ENCODE data around the gene TSC22D4.
A peak's percentile ranks its signal among the peaks of the same experiment; 100 is the strongest.
"Not testable (repeated sequence)": the region's sequence is repeated elsewhere in the genome, so short reads cannot be mapped to it uniquely, and the experiment has no call there.

TSC22D4 gene

DNA sequence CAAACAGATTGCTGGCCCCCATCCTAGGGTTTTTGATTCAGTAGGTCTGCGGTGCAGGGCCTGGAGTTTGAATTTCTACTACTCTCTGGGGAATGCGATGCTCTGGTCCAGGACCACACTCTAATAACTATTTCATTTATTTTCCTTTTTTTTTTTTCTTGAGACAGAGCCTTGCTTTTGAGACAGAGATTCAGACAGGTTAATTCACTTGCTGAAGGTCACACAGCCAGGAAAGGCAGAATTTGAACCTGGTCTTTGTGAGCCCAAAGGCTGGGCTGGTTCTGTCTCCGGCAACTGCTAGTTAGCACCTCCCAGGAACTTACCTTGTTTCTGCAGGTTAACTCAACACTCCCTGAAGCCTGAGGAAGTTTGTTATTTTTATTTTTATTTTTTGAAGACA, 26.5 kb downstream of the TSC22D4 start:
- H3K4me1 Mint-ChIP-seq (ENCODE audit: low read depth): peaks cover 8% of the 10 kb centered on the region
- H3K36me3 Mint-ChIP-seq (ENCODE audit: low read depth): peaks cover 3% of the 10 kb centered on the region
- H3K27ac Mint-ChIP-seq: no peak overlapping the region
- no peak overlapping the region for H3K4me3 Mint-ChIP-seq
- no peaks in the 10 kb centered on the region for H3K27me3 Mint-ChIP-seq (ENCODE audit: low read depth)
- H3K9me3 Mint-ChIP-seq: no peaks in the 10 kb centered on the region

DNA sequence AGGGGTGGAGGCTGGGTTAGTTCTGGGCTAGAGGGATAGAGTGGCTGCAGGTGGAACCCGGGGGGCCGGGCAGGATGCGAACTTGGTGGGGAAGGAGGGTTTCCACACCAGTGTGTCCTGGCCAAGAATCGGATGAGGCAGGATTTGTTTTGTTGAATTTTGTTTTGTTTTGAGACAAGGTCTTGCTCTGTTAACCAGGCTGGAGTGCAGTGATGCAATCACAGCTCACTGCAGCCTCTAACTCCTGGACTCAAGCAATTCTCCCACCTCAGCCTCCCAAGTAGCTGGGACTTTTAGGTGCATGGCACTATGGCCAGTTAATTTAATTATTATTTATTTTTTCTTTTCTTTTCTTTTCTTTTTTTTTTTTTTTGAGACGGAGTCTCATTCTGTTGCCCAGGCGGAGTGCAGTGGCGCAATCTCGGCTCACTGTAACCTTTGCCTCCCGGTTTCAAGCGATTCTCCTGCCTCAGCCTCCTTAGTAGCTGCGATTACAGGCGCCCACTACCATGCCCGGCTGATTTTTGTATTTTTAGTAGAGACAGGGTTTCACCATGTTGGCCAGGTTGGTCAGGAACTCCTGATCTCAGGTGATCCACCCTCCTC, 29.7 kb downstream of the TSC22D4 start:
- Mint-ChIP-seq H3K27ac (no peak overlapping the region), H3K4me3 (no peak overlapping the region), H3K9me3 (no peaks in the 10 kb centered on the region), H3K27me3 (ENCODE audit: low read depth) (no peaks in the 10 kb centered on the region), H3K4me1 (ENCODE audit: low read depth) (peaks cover 10% of the 10 kb centered on the region), H3K36me3 (ENCODE audit: low read depth) (no peaks in the 10 kb centered on the region)

DNA sequence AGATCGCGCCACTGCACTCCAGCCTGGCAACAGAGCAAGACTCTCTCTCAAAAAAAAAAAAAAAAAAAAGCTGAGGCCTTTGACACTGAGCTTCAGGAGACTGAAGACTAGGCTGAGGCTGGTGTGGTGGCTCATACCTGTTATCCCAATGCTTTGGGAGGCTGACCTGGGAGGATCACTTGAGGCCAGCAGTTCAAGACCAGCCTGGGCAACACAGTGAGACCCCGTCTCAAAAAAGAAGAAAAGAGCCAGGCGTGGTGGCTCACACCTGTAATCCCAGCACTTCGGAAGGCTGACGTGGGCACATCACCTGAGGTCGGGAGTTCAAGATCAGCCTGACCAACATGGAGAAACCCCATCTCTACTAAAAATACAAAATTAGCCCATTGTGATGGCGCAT, 31.7 kb downstream of the TSC22D4 start:
- H3K27me3 Mint-ChIP-seq (ENCODE audit: low read depth); H3K4me3 Mint-ChIP-seq; H3K36me3 Mint-ChIP-seq (ENCODE audit: low read depth); H3K9me3 Mint-ChIP-seq; H3K27ac Mint-ChIP-seq: not testable (repeated sequence)
- H3K4me1 Mint-ChIP-seq (ENCODE audit: low read depth): peaks cover 11% of the 10 kb centered on the region

DNA sequence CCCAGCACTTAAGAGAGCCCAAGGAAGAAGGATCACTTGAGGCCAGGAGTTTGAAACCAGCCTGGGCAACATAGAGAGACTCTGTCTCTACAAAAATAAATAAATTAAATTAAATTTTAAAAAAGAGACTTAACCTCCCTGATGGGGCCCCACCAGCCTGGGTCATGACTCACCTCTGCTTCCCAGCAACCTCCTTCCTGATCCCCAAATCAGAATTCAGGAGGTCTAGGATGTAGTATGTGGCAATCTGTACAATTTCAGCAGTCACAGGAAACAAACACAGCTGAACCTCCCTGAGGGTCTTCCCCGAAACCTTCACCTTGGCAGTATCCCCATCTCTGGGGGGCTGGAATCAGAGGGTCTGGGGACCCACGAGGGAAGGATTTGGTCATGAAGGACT, 33.0 kb downstream of the TSC22D4 start:
- Mint-ChIP-seq H3K4me1 (ENCODE audit: low read depth) (peaks cover 11% of the 10 kb centered on the region), H3K27me3 (ENCODE audit: low read depth) (no peaks in the 10 kb centered on the region), H3K36me3 (ENCODE audit: low read depth) (no peaks in the 10 kb centered on the region), H3K4me3 (no peak overlapping the region), H3K9me3 (no peaks in the 10 kb centered on the region), H3K27ac (no peak overlapping the region)

DNA sequence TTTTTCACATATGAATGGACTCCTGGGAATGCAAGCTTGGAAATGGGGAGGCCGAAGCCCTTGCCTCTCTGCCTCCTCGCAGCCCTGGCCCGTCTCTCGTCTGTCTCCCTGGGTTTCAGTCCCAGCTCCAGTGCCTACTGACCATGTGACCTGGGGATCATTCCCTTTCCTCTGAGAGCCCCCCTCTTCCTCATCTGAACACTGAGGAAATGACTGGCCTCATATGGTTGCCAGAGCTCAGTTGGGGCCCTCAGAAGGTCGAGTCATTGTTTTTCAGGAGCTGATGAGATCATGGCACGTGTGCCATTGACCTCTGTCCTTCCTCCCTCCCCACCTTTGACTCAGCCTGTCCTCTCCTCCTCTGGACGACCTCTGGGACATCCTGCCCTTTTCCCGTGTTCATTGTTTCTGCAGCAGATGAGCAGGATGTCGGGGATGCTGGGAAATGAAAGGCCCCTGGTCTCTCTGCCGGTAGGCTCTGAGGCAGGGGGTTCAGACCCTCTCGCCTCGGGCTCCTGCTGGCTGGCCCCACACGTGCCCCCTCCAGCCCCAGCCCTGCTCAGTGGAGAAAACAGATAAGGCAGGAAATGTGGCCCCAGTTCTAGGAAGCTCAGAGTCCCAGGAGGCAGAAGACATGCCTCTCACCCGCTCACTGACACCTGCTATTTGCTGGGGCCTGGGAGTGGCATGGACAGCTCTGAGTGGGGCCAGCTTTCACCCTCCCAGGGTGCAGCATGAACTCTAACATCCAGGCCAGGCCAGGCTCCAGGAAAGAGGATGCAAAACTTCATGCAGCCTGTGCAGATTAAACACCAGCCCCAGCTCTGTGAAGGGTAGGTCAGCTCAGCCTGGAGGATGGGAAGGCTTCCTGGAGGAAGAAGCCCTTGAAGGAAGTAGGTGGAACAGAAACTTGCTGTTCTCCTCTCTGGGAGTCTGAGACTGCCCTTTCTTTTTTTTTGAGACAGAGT, 34.4 kb downstream of the TSC22D4 start:
- no peak overlapping the region for H3K4me3 Mint-ChIP-seq
- H3K36me3 Mint-ChIP-seq (ENCODE audit: low read depth): no peaks in the 10 kb centered on the region
- H3K27me3 Mint-ChIP-seq (ENCODE audit: low read depth): no peaks in the 10 kb centered on the region
- peak overlapping the region; percentile 73 for H3K27ac Mint-ChIP-seq
- peaks cover 11% of the 10 kb centered on the region for H3K4me1 Mint-ChIP-seq (ENCODE audit: low read depth)
- no peaks in the 10 kb centered on the region for H3K9me3 Mint-ChIP-seq

DNA sequence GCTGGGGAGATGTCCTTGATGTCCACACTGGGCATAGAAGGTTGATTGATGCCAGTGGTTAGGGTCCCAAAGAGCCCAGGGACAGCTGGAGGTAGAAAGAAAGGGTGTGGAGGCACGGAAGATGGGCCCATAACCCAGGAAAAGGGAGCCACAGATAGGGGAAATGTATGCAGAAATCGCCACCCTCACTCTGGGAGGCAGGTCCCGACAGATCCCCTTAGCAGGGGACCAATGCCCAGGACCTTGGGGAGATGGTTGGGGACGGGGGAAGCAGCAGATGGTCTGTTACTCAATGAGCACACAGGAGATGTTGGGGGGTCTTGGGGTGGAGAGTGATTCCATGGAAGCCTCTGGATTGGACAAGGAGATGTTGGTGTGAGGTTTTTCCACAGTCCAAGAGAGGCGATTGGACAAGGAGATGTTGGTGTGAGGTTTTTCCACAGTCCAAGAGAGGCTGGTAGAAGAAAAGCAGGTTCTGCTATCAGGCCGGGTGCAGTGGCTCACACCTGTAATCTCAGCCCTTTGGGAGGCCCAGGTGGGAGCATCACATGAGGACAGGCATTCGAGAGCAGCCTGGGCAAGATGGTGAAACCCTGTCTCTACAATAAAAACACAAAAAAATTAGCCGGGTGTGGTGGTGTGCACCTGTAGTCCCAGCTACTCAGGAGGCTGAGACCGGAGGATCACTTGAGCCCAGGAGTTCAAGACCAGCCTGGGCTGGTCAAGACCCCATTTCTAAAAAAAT, 35.7 kb downstream of the TSC22D4 start:
- Mint-ChIP-seq H3K4me1 (ENCODE audit: low read depth) (peaks cover 11% of the 10 kb centered on the region), H3K27ac (peak overlapping the region; percentile 68), H3K4me3 (no peak overlapping the region), H3K36me3 (ENCODE audit: low read depth) (no peaks in the 10 kb centered on the region), H3K27me3 (ENCODE audit: low read depth) (no peaks in the 10 kb centered on the region), H3K9me3 (no peaks in the 10 kb centered on the region)

DNA sequence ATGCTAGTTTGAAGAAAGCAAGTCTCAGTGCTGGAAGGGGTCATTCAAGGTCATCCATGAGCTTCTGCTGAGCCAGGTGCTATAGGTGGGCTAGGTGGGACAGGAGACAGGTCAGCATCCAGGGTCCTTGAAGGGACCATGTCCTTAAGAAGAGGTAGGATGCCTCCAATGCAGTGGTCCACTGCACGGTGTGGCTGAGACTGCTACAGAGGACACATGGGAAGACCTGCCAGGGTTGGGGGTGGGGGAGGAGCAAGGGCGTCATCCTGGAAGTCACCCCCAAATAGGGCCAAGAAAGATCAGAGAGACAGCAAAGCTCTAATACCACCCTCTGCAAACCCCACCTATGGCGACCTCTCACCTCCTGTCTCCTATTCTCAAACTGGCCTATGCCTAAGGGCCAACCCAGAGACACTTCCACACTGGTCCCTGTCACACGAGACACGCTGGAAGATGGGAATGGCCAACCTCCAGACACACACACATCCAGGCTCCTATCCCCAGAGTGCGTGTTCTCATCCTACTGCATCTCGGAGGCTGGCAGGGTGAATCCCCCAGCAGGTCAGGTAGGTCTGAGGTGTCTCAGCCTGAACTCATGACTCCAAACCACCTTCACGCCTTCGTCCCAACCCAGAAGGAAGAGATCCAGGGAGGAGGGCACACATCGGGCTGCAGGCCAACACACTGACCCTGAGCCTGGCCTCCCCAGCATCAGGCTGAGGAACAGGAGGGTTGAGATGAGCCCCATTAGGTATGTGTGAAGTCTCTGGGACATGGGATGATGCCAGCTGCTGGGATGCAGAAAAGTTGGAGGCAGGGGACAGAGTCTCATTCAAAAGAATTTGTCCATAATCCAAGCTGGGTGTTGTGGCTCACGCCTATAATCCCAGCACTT, 37.1 kb downstream of the TSC22D4 start:
- Mint-ChIP-seq H3K27ac (no peak overlapping the region), H3K4me3 (no peak overlapping the region), H3K9me3 (no peaks in the 10 kb centered on the region), H3K27me3 (ENCODE audit: low read depth) (no peaks in the 10 kb centered on the region), H3K4me1 (ENCODE audit: low read depth) (peaks cover 11% of the 10 kb centered on the region), H3K36me3 (ENCODE audit: low read depth) (no peaks in the 10 kb centered on the region)

DNA sequence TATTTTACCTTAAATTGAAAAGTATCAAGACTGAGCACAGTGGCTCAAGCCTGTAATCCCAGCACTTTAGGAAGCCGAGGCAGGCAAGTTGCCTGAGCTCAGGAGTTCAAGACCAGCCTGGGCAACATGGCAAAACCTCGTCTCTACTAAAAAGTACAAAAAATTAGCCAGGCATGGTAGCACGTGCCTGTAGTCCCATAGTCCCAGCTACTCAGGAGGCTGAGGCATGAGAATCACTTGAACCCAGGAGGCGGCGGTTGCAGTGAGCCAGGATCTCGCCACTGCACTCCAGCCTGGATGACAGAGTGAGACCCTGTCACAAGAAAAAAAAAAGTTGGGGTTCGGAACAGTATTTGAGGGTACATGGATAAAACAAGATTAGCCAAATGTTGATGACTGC, 39.8 kb downstream of the TSC22D4 start:
- peaks cover 12% of the 10 kb centered on the region for H3K4me1 Mint-ChIP-seq (ENCODE audit: low read depth)
- H3K27ac Mint-ChIP-seq; H3K27me3 Mint-ChIP-seq (ENCODE audit: low read depth); H3K4me3 Mint-ChIP-seq; H3K9me3 Mint-ChIP-seq: not testable (repeated sequence)
- H3K36me3 Mint-ChIP-seq (ENCODE audit: low read depth): peaks cover 16% of the 10 kb centered on the region

DNA sequence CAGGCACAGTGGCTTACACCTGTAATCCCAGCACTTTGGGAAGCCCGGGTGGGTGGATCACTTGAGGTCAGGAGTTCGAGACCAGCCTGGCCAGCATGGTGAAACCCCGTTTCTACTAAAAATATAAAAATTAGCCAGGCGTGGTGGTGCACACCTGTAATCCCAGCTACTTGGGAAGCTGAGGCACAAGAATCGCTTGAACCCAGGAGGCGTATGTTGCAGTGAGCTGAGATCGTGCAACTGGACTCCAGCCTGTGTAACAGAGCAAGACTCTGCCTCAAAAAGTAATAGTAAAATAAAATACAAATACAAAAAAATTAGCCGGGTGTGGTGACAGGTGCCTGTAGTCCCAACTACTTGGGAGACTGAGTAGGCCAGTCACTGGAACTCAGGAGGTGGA, 40.3 kb downstream of the TSC22D4 start:
- not testable (repeated sequence) for H3K4me3 Mint-ChIP-seq; H3K27ac Mint-ChIP-seq; H3K9me3 Mint-ChIP-seq; H3K27me3 Mint-ChIP-seq (ENCODE audit: low read depth)
- peaks cover 21% of the 10 kb centered on the region for H3K36me3 Mint-ChIP-seq (ENCODE audit: low read depth)
- H3K4me1 Mint-ChIP-seq (ENCODE audit: low read depth): peaks cover 15% of the 10 kb centered on the region

DNA sequence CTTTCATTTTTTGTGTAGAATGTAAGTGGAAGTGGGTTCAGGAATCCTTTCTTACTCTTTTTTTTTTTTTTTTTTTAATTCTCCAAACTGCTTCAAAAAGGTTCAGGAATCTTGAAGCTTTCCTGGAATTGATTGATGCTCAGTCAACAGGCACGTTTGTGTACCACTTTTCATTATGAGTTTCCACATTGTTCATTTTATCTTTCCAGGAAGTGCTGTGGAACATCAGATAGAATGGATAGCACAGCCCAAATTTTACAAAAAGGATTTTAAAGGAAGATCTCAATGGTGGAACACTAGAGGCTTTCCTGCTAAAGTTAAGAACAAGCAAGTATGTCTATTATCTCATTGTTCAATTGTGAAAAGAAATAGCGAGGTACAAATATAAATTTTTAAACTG, 40.8 kb downstream of the TSC22D4 start:
- Mint-ChIP-seq H3K9me3 (no peaks in the 10 kb centered on the region), H3K27me3 (ENCODE audit: low read depth) (no peaks in the 10 kb centered on the region), H3K4me1 (ENCODE audit: low read depth) (peaks cover 19% of the 10 kb centered on the region), H3K27ac (no peak overlapping the region), H3K4me3 (no peak overlapping the region), H3K36me3 (ENCODE audit: low read depth) (peaks cover 23% of the 10 kb centered on the region)

DNA sequence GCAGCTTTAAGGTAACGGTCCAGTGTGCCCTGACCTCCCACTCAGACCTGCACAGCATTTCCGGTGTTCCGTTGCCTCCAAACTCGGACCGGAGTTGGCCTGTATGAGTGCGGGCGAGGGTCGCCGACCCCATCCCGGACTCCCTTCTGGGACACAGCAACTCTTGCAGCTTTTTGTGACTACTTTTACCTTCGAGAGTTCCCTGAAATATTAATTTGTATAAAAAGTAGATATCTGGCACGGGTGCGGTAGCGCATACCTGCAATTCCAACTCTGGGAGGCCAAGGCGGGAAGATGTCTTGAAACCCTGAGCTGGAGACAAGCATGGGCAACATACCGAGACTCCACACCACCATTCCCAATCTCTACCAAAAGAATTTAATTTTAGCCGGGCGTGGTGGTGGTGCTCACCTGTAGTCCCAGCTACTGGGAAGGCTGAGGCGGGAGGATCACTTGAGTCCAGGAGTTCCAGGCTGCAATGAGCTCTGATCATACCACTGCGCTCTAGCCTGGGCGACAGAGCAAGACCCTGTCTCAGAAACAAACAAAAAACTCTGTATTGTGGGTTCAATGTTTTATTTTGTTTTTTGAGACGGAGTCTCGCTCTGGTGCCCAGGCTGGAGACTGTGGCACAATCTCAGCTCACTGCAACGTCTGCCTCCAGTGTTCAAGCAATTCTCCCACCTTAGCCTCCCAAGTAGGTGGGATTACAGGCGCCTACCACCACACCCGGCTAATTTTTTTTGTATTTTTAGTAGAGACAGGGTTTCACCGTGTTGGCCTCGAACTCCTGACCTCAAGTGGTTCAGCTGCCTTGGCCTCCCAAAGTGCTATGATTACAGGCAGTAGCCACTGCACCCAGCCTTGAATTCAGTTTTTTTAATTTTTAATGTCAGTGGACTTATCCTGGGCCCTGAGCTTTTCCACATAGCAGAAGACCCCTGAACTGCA, 41.6 kb downstream of the TSC22D4 start:
- no peaks in the 10 kb centered on the region for H3K9me3 Mint-ChIP-seq
- no peak overlapping the region for H3K27ac Mint-ChIP-seq
- H3K36me3 Mint-ChIP-seq (ENCODE audit: low read depth): peaks cover 28% of the 10 kb centered on the region
- peak overlapping the region; percentile 28 for H3K4me3 Mint-ChIP-seq
- H3K27me3 Mint-ChIP-seq (ENCODE audit: low read depth): no peaks in the 10 kb centered on the region
- peaks cover 26% of the 10 kb centered on the region for H3K4me1 Mint-ChIP-seq (ENCODE audit: low read depth)

DNA sequence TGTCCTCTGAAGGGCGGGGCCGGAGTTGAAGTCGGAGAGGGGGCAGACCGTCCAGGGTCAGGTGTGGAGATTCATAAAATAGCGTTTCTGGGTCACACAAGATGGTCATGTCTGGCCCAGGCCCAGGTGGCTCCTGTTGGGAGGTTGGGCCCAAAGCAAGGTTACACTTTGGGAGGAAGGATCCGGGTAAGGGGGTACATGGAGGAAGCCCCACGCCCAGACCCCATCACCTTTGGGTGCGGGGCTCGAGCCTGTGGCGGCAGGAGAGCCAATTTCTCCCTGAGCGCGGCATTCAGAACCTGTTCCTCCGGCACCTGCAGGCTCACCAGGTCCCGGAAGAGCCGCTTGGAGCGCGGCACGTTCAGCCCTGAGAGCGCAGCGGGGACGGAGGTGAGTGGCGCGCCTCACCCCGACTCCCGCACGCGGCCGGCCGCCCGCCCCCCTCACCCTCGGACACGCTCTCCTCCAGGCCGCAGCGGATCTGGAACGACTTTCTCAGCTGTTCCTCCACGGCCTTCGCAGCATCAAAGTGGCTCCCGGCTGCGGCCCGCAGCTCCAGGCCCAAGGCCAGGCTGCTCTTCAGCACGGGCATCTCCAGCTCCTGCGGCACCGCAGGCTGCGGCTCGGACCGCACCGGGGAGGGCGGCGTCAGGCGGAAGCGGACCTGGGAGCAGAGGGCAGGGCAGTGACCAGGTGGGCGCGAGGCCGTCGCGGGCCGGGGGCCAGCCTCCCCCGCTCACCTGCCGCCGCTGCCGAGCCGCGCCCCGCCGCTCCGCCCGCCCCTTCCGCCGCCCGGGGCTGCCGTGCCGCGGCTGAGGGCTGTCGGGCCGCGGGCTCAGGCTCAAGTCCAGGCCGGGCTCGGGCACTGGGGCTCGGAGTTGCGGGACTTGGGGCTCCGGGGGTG, 43.4 kb downstream of the TSC22D4 start:
- Mint-ChIP-seq H3K4me3 (peak overlapping the region; percentile 89), H3K27ac (peak overlapping the region; percentile 87), H3K9me3 (no peaks in the 10 kb centered on the region), H3K36me3 (ENCODE audit: low read depth) (peaks cover 33% of the 10 kb centered on the region), H3K4me1 (ENCODE audit: low read depth) (peaks cover 37% of the 10 kb centered on the region), H3K27me3 (ENCODE audit: low read depth) (no peaks in the 10 kb centered on the region)

Measured in T-helper 1 cell treated with Interleukin-12 subunit alpha and Interleukin-12 subunit beta and Interleukin-4 antibody, amounts not matched to agents 30 μg/mL and 1 μg/mL, for 36 hours (primary cell).